ENCODE data around the gene FERMT2. TPM values are rescaled to one million over a fixed set of nuclear protein-coding genes. Genes with fewer than 3 reads are reported as not detected.
A peak's percentile ranks its signal among the peaks of the same experiment; 100 is the strongest.

Gene FERMT2
- polyA plus RNA-seq, 2 of the 4 experiments (the other 2 are of a cell fraction) = 42.9 to 102 TPM

DNA sequence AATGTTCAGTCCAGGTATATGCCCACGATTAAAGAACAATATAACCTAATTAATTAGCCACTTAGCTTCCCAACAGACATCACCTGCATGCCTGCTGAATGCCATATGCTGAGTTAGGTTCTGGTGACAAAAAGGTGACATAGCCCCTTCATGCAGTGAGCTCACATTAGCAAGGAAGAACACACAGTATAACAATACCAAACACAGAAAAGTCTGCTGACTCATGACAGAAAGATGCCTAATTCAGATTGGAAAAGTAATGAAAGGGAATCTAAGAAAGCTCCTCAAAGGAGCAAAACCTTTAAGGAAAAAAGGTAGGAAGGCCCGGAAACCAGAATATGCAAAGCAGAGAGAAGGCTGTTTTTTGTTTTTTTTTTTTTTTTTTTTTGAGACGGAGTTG, 59.0 kb downstream of the FERMT2 start:
- DNase-seq (ENCODE audit: low read depth in 1 of 2, low spot score in 1 of 2) = no peak
- POLR2A ChIA-PET = interaction anchor here (0.6 kb wide), 1 partner anchor 136 kb away, joined by 3 read pairs; no protein-coding TSS in a partner anchor
- Histone ChIP-seq H3K4me1 (peaks cover 12% of the 10 kb centered on the region; the same call in 2 of the 3 replicates), H3K4me3 (no peak overlapping the region), H3K27ac (peak overlapping the region; percentile 5 to 46; a peak in 2 of 6 replicates), H3K4me2 (no peak overlapping the region), H3K9me3 (no peaks in the 10 kb centered on the region)
- peak; percentile 19 to 20; a peak in 2 of 6 replicates for ATAC-seq
- TF ChIP-seq MAFK (IDR thresholded peaks at IDR 0.05; ENCODE audit: partially characterized antibody) (peak; percentile 47), MYC (IDR thresholded peaks at IDR 0.05; ENCODE audit: borderline replicate concordance, low read length) (no peak)
- FAIRE-seq = no peak
- WGBS (ENCODE audit: missing lambda C conversion rate) = 86% methylated on average over 3 of the region's 3 CpGs
- CTCF ChIA-PET = interaction anchor here (0.6 to 1.0 kb wide), 3 partner anchors 13 to 245 kb away, joined by 3 to 4 read pairs (median 3); partner anchors contain the start of gene FERMT2

DNA sequence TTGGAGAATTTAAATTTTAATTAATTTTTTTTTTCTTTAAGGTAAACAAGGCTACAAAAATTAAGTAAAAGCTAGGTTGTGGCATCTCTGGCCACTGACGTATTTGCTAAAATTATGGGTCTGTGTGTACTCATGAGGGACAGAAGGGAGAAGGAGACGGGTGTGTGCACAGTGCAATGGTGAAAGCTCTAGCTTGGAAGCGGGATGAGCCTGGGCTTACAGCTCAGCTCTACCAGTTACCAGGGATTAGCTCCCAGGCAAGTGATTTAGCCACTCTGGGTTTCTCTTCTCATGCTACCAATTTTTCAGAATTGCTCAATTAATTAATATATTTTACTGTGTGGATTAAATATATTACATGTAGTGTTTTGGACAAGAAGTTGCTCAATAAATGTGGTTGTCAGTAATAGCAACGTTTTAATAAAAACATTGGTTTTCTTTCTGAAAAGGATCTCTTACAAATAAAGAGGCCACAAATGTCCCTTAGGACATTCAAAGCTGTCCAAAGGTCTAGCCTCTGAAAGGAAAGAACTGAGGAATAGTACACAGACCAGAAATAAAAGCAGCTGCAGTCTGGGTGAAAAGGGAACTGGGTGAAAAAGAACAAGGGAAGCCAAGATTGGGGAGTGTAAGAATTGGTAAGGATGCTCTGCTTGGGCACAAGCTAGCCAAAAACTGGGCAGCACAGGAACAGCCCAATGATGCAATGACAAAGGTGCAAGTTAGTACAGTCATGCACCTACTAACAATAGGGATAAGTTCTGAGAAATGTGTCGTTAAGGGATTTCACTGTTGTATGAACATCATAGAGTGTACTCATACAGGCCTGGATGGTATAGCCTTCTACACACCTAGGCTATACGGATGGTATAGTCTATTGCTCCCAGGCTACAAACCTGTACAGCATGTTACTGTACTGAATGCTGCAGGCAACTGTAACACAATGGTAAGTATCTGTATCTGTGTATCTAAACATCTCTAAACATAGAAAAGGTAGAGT, 61.7 kb downstream of the FERMT2 start:
- WGBS (ENCODE audit: missing lambda C conversion rate) = 88% methylated on average over 6 of the region's 6 CpGs
- H3K4me1 ChIP-seq = peaks cover 6% of the 10 kb centered on the region; the same call in 2 of the 3 replicates
- ChIA-PET CTCF (interaction anchor here (0.6 kb wide), 1 partner anchor 1807 kb away, joined by 3 read pairs; no protein-coding TSS in a partner anchor), POLR2A (interaction anchor here (1.1 kb wide), 1 partner anchor 62 kb away, joined by 3 read pairs; the partner anchor contains the start of gene FERMT2)
- TF ChIP-seq, protein P1, sequence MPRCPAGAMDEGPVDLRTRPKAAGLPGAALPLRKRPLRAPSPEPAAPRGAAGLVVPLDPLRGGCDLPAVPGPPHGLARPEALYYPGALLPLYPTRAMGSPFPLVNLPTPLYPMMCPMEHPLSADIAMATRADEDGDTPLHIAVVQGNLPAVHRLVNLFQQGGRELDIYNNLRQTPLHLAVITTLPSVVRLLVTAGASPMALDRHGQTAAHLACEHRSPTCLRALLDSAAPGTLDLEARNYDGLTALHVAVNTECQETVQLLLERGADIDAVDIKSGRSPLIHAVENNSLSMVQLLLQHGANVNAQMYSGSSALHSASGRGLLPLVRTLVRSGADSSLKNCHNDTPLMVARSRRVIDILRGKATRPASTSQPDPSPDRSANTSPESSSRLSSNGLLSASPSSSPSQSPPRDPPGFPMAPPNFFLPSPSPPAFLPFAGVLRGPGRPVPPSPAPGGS (IDR thresholded peaks at IDR 0.05) = no peak
- no peak for TF ChIP-seq SMC3 (IDR thresholded peaks at IDR 0.05)
- no peak for TF ChIP-seq RCOR1 (IDR thresholded peaks at IDR 0.05; ENCODE audit: low read depth, low read length)
- TF ChIP-seq, protein P2, sequence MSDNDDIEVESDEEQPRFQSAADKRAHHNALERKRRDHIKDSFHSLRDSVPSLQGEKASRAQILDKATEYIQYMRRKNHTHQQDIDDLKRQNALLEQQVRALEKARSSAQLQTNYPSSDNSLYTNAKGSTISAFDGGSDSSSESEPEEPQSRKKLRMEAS (IDR thresholded peaks at IDR 0.05) = no peak
- TF ChIP-seq NR3C1 (IDR thresholded peaks at IDR 0.05) = no peak
- no peak for TF ChIP-seq HEYL (CRISPR knock-in tag; IDR thresholded peaks at IDR 0.05)
- no peak for TF ChIP-seq FOSL2 (IDR thresholded peaks at IDR 0.05)
- TF ChIP-seq FOSL2 (CRISPR knock-in tag; IDR thresholded peaks at IDR 0.05) = no peak
- no peak for TF ChIP-seq HOXB5 (CRISPR knock-in tag; IDR thresholded peaks at IDR 0.05)
- TF ChIP-seq, protein P3, sequence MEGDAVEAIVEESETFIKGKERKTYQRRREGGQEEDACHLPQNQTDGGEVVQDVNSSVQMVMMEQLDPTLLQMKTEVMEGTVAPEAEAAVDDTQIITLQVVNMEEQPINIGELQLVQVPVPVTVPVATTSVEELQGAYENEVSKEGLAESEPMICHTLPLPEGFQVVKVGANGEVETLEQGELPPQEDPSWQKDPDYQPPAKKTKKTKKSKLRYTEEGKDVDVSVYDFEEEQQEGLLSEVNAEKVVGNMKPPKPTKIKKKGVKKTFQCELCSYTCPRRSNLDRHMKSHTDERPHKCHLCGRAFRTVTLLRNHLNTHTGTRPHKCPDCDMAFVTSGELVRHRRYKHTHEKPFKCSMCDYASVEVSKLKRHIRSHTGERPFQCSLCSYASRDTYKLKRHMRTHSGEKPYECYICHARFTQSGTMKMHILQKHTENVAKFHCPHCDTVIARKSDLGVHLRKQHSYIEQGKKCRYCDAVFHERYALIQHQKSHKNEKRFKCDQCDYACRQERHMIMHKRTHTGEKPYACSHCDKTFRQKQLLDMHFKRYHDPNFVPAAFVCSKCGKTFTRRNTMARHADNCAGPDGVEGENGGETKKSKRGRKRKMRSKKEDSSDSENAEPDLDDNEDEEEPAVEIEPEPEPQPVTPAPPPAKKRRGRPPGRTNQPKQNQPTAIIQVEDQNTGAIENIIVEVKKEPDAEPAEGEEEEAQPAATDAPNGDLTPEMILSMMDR (IDR thresholded peaks at IDR 0.05) = no peak
- TF ChIP-seq, protein P4, sequence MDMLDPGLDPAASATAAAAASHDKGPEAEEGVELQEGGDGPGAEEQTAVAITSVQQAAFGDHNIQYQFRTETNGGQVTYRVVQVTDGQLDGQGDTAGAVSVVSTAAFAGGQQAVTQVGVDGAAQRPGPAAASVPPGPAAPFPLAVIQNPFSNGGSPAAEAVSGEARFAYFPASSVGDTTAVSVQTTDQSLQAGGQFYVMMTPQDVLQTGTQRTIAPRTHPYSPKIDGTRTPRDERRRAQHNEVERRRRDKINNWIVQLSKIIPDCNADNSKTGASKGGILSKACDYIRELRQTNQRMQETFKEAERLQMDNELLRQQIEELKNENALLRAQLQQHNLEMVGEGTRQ (IDR thresholded peaks at IDR 0.05) = no peak
- no peak for TF ChIP-seq ZFP36 (IDR thresholded peaks at IDR 0.05; ENCODE audit: borderline replicate concordance, partially characterized antibody)
- TF ChIP-seq CEBPB (IDR thresholded peaks at IDR 0.05) = no peak
- TF ChIP-seq GATA3 (IDR thresholded peaks at IDR 0.05; ENCODE audit: borderline replicate concordance) = no peak
- TF ChIP-seq JUNB (IDR thresholded peaks at IDR 0.05) = no peak
- TF ChIP-seq, protein P5, sequence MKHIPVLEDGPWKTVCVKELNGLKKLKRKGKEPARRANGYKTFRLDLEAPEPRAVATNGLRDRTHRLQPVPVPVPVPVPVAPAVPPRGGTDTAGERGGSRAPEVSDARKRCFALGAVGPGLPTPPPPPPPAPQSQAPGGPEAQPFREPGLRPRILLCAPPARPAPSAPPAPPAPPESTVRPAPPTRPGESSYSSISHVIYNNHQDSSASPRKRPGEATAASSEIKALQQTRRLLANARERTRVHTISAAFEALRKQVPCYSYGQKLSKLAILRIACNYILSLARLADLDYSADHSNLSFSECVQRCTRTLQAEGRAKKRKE (CRISPR knock-in tag; IDR thresholded peaks at IDR 0.05; ENCODE audit: low read depth) = no peak
- no peak for TF ChIP-seq RNF2 (IDR thresholded peaks at IDR 0.05; ENCODE audit: borderline replicate concordance, low read depth)
- no peak for TF ChIP-seq CBX8 (IDR thresholded peaks at IDR 0.05)
- DNase-seq (ENCODE audit: low read depth in 1 of 2, low spot score in 1 of 2) (no peak), FAIRE-seq (no peak), ATAC-seq (no peak; a peak in 1 of 6 replicates)
- H3K4me2 ChIP-seq = no peak overlapping the region
- no peak overlapping the region for H3K4me3 ChIP-seq
- H3K9me3 ChIP-seq = no peaks in the 10 kb centered on the region
- no peak overlapping the region for H3K27ac ChIP-seq
